LNCAP (cell line): ENCODE results near the gene CNGA2.

ENCODE experiments used
- TF ChIP-seq, protein P1 (sequence below): fragments of 450-650 bp; IDR thresholded peaks from 2 replicates; pipeline ENCODE4 v1.5.1; 2017; ENCODE audit warnings: mild to moderate bottlenecking

Gene CNGA2

DNA sequence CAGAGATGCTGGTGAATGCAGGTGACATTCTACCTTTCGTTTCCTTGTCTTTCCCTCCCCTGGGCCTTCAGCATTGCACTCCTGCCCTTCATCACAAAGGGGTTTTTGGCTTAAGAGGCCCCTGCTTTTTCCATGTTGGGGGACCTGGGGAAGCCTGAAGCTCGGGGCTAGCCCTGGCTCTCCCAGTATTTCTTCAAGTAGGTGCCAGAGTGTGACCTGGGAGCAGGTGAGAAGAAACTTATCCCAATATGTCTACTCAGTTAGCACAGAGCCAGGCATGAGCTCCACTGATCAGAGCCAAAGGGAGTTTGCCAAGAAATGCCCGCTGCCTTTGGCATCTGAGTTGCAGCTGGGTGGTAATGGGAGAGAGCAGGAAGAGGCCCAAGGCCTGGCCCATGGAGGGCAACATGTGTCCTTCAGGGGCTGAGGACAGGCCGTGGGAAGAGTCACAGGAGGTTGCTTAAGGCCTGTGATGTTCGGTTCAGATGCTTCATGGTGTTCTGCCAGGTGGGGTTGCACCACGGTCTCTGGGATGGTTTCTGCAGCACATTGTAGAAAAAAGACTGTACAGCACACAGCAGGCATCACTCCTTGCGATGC is 31.7 kb upstream of the CNGA2 start:
- TF ChIP-seq, protein P1, sequence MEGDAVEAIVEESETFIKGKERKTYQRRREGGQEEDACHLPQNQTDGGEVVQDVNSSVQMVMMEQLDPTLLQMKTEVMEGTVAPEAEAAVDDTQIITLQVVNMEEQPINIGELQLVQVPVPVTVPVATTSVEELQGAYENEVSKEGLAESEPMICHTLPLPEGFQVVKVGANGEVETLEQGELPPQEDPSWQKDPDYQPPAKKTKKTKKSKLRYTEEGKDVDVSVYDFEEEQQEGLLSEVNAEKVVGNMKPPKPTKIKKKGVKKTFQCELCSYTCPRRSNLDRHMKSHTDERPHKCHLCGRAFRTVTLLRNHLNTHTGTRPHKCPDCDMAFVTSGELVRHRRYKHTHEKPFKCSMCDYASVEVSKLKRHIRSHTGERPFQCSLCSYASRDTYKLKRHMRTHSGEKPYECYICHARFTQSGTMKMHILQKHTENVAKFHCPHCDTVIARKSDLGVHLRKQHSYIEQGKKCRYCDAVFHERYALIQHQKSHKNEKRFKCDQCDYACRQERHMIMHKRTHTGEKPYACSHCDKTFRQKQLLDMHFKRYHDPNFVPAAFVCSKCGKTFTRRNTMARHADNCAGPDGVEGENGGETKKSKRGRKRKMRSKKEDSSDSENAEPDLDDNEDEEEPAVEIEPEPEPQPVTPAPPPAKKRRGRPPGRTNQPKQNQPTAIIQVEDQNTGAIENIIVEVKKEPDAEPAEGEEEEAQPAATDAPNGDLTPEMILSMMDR: no peak

GRCh38 chrX:151703487-151703886 is 31.1 kb upstream of the CNGA2 start:
- TF ChIP-seq, protein P1: no peak

DNA sequence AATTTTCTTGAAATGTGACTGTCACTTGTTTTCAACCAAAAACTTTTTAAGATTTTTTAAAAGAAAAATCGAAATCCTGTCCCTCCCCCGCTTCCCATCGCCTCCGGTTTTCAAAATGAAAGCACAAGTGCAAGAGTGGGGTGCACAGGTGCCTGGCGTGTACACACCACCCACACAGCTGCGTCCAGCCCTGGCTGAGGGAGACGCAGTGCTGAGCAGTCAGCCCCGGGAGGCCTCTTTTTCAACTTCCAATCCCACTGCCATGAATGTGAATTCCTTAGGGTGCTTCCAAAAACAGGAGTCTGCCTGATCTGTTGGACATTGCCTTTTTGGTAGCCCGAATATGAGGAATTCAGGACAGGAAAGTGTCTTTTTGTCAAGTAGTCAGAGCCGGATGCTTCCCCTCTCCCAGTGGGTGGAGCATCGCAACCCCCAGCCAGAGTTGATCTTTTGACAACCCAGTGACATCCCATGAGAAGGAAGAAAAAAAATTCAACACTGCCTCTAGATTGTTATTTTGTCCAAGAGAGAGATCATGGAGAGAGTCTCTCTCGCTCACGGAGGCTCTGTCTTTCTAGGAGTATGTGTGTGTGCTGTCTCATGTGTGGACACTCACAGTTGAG is 30.4 kb upstream of the CNGA2 start:
- TF ChIP-seq, protein P1: no peak

- TF ChIP-seq, protein P1: no peak
Observed at GRCh38 chrX:151708821-151709220, 25.7 kb upstream of the CNGA2 start.

DNA sequence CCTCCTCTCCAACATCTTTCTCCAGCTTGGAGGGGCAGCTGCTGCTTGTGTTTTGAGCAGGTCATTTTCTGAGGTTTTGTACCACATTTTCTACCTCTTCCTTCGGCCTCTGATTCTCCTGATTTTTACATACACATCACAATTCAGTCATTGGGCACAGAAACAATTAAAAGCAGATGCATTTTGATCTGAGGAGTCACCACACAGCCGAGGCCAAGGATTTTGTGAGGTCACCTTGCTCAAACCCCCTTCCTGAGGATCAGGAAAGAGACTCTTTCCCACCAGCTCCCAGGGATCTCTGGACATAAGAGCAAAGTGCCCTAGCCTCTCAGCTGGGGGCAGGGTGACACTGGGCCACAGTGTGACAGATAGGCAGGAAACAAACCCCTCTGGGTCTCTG is 24.1 kb upstream of the CNGA2 start:
- TF ChIP-seq, protein P1: no peak

GRCh38 chrX:151711154-151711553 is 23.4 kb upstream of the CNGA2 start:
- TF ChIP-seq, protein P1: no peak

- TF ChIP-seq, protein P1: no peak
Observed at GRCh38 chrX:151711787-151712186, 22.8 kb upstream of the CNGA2 start.

- TF ChIP-seq, protein P1: no peak
Observed at GRCh38 chrX:151712253-151712652, 22.3 kb upstream of the CNGA2 start.
